HG03108 (cell line): ENCODE measurements around the gene ARIH2.

Experiments
- ATAC-seq: cut with Tn5 transposase; IDR thresholded peaks from one replicate; pipeline ENCODE4 v1.9.1; 2021; ENCODE audit warnings: moderate library complexity; ENCODE audit not compliant: unreplicated experiment

The ARIH2 gene

GRCh38 chr3:48928679-48929078, 10.0 kb downstream of the ARIH2 start:
- no peak for ATAC-seq

GRCh38 chr3:48929358-48930035, 10.9 kb downstream of the ARIH2 start:
- no peak for ATAC-seq

- no peak for ATAC-seq
Measured at GRCh38 chr3:48930590-48930989, 11.9 kb downstream of the ARIH2 start.

- ATAC-seq: no peak
Measured at GRCh38 chr3:48931944-48932580, 13.4 kb downstream of the ARIH2 start.

- no peak for ATAC-seq
Measured at GRCh38 chr3:48934333-48934991, 15.8 kb downstream of the ARIH2 start.

GRCh38 chr3:48935530-48935929, 16.9 kb downstream of the ARIH2 start:
- no peak for ATAC-seq

GRCh38 chr3:48938156-48938555, 19.5 kb downstream of the ARIH2 start:
- ATAC-seq: no peak

GRCh38 chr3:48938689-48939088, 20.0 kb downstream of the ARIH2 start:
- ATAC-seq: no peak

GRCh38 chr3:48945432-48945831, 26.8 kb downstream of the ARIH2 start:
- no peak for ATAC-seq

GRCh38 chr3:48945891-48946549, 27.4 kb downstream of the ARIH2 start:
- ATAC-seq: peak; percentile 35

- no peak for ATAC-seq
Measured at GRCh38 chr3:48949376-48949717, 30.7 kb downstream of the ARIH2 start.

GRCh38 chr3:48950051-48950450, 31.4 kb downstream of the ARIH2 start:
- ATAC-seq: no peak

GRCh38 chr3:48951764-48952163, 33.1 kb downstream of the ARIH2 start:
- ATAC-seq: no peak

- ATAC-seq: no peak
Measured at GRCh38 chr3:48952510-48953118, 34.0 kb downstream of the ARIH2 start.

- ATAC-seq: no peak
Measured at GRCh38 chr3:48957006-48957705, 38.5 kb downstream of the ARIH2 start.

GRCh38 chr3:48960841-48961413, 42.3 kb downstream of the ARIH2 start:
- peak; percentile 47 for ATAC-seq

GRCh38 chr3:48962340-48962739, 43.7 kb downstream of the ARIH2 start:
- ATAC-seq: no peak

- ATAC-seq: no peak
Measured at GRCh38 chr3:48962939-48963338, 44.3 kb downstream of the ARIH2 start.

GRCh38 chr3:48963591-48963990, 44.9 kb downstream of the ARIH2 start:
- no peak for ATAC-seq

GRCh38 chr3:48966367-48966766, 47.7 kb downstream of the ARIH2 start:
- no peak for ATAC-seq
